ENCODE measurements around the gene SZRD1. TPM values are rescaled to one million over a fixed set of nuclear protein-coding genes. Genes with fewer than 3 reads are reported as not detected.

Gene SZRD1
- total and polyA plus RNA-seq, 9 of the 15 experiments (the other 6 are each of a cell fraction or from before 2014, with no cell fraction given) = 3.9 to 149 (median 82.5) TPM

- TF ChIP-seq MNT (conservative IDR thresholded peaks at IDR 0.05) (0 out of 4 replicates have a peak, but pooled peaks of 1 of the 2 experiments have one; percentile 6), SRF (CRISPR knock-in tag; IDR thresholded peaks at IDR 0.05) (peak in 1 of 2 experiments; percentile 34; a peak in 1 of 4 replicates), BRCA1 (IDR thresholded peaks at IDR 0.05) (no peak), BRCA1 (CRISPR knock-in tag; IDR thresholded peaks at IDR 0.05) (0 out of 2 replicates have a peak, but pooled peaks have one; percentile 75)
Observed at GRCh38 chr1:16351456-16351993, 15.5 kb upstream of the SZRD1 start (continued).

GRCh38 chr1:16351994-16352841, 14.8 kb upstream of the SZRD1 start, which contains the start of gene FBXO42:
TSS of gene FBXO42 (minus strand) at chr1:16352480. CDS start at chr1:16315418, 37,062 bp downstream.
- Histone ChIP-seq H3K9me1 (ENCODE audit: control insufficient read depth, insufficient read depth, low read length) (no peaks in the 10 kb centered on the region), H3K9ac (ENCODE audit: insufficient read depth in 1 of 2, low read depth in 2 of 2, low read length in 2 of 2) (peak within 1 kb of the TSS; percentile 90 to 98), H3K27ac (ENCODE audit: extremely low read depth, low read depth, low read length) (peak within 1 kb of the TSS; percentile 88), H3K36me3 (ENCODE audit: control insufficient read depth, insufficient read depth, low read length) (peaks cover 15% of the 10 kb centered on the region; the same call in 2 of the 3 replicates), H3K79me2 (ENCODE audit: control insufficient read depth, insufficient read depth, low read length) (peaks cover 56% of the 10 kb centered on the region), H3K4me1 (replicated peaks in 1 of 2; ENCODE audit: control insufficient read depth in 2 of 2, insufficient read depth in 2 of 2, low read length in 2 of 2) (peaks cover 19 to 25% of the 10 kb centered on the region in 2 experiments), H4K20me1 (replicated peaks; ENCODE audit: control insufficient read depth, insufficient read depth, low read length) (peaks cover 4% of the 10 kb centered on the region; the same call in 1 of the 2 replicates), H3K27me3 (ENCODE audit: control insufficient read depth in 2 of 2, insufficient read depth in 2 of 2, low read length in 2 of 2) (no peaks in the 10 kb centered on the region), H3K4me3 (peak within 1 kb of the TSS; percentile 96), H3K9me3 (replicated peaks; ENCODE audit: control insufficient read depth, insufficient read depth, low read depth, low read length) (no peaks in the 10 kb centered on the region), H2AFZ (ENCODE audit: low read depth, low read length) (peak within 1 kb of the TSS; percentile 96), H3K4me2 (ENCODE audit: insufficient read depth, low read length) (peak within 1 kb of the TSS; percentile 99)
- in situ Hi-C loops (cut with MboI) = no loop called here
- no TSS peak for BruUV-seq (replicated peaks)
- ATAC-seq (peak; percentile 92), FAIRE-seq (no peak), DNase-seq (ENCODE audit: extremely low read depth in 1 of 4, low spot score in 3 of 4) (peak; percentile 96 to 98 (median 96))
- POLR2A ChIA-PET = interaction anchor here (0.5 to 4.2 kb wide), 16 partner anchors 9 to 894 kb away, joined by 3 to 33 read pairs (median 3); partner anchors contain the start of gene SZRD1
- 2% methylated on average over 77 of the region's 81 CpGs for WGBS (ENCODE audit: insufficient coverage, low coverage, missing lambda C conversion rate)
- intact Hi-C loops (cut with micrococcal nuclease) = loop anchor here (5.0 kb wide), 2 partner anchors 85 to 105 kb away; no protein-coding TSS in a partner anchor
- CTCF ChIA-PET (ENCODE audit: low intra/inter-chr PET ratio) = interaction anchor here (1.8 kb wide), 1 partner anchor 11 kb away, joined by 8 read pairs; no protein-coding TSS in a partner anchor
- TF ChIP-seq ZFX (CRISPR knock-in tag; IDR thresholded peaks at IDR 0.05) (peak; percentile 99), MCM3 (IDR thresholded peaks at IDR 0.05) (no peak), NCOA1 (IDR thresholded peaks at IDR 0.05; ENCODE audit: low read depth) (0 out of 2 replicates have a peak, but pooled peaks have one; percentile 14), ZNF143 (CRISPR knock-in tag; IDR thresholded peaks at IDR 0.05) (peak; percentile 61), ESRRA (IDR thresholded peaks at IDR 0.05; ENCODE audit: borderline replicate concordance, low read depth) (peak; percentile 80; the same call in 1 of the 2 replicates), CEBPZ (IDR thresholded peaks at IDR 0.05; ENCODE audit: borderline replicate concordance, low read depth, low read length) (no peak), ZNF583 (CRISPR knock-in tag; IDR thresholded peaks at IDR 0.05) (peak; percentile 51)
- TF ChIP-seq, protein P1, sequence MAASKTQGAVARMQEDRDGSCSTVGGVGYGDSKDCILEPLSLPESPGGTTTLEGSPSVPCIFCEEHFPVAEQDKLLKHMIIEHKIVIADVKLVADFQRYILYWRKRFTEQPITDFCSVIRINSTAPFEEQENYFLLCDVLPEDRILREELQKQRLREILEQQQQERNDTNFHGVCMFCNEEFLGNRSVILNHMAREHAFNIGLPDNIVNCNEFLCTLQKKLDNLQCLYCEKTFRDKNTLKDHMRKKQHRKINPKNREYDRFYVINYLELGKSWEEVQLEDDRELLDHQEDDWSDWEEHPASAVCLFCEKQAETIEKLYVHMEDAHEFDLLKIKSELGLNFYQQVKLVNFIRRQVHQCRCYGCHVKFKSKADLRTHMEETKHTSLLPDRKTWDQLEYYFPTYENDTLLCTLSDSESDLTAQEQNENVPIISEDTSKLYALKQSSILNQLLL (CRISPR knock-in tag; IDR thresholded peaks at IDR 0.05; ENCODE audit: borderline replicate concordance) = no peak
